ENCODE measurements around the gene TRABD2A.

Gene TRABD2A

GRCh38 chr2:84904717-84905174 is 23.9 kb upstream of the TRABD2A start:
- no peak for DNase-seq

- no peak for DNase-seq
These were observed 23.3 kb upstream of the TRABD2A start for GRCh38 chr2:84904151-84904550.

- DNase-seq: no peak
These were observed 21.6 kb upstream of the TRABD2A start for GRCh38 chr2:84902526-84902925.

GRCh38 chr2:84901593-84902120 is 20.8 kb upstream of the TRABD2A start:
- no peak for DNase-seq

- no peak for DNase-seq
These were observed 20.1 kb upstream of the TRABD2A start for GRCh38 chr2:84900971-84901370.

GRCh38 chr2:84899304-84900204 is 18.7 kb upstream of the TRABD2A start:
- DNase-seq: no peak

GRCh38 chr2:84897773-84898172 is 16.9 kb upstream of the TRABD2A start:
- no peak for DNase-seq

GRCh38 chr2:84896567-84896966 is 15.7 kb upstream of the TRABD2A start:
- DNase-seq: no peak

GRCh38 chr2:84894758-84895520 is 14.1 kb upstream of the TRABD2A start:
- DNase-seq: no peak

GRCh38 chr2:84894131-84894586 is 13.3 kb upstream of the TRABD2A start:
- no peak for DNase-seq

- DNase-seq: no peak
These were observed 10.6 kb upstream of the TRABD2A start for GRCh38 chr2:84891355-84892010.

- no peak for DNase-seq
These were observed 8.4 kb upstream of the TRABD2A start for GRCh38 chr2:84889332-84889731.

- no peak for DNase-seq
These were observed 7.8 kb upstream of the TRABD2A start for GRCh38 chr2:84888401-84889276.

GRCh38 chr2:84886791-84887190 is 5.9 kb upstream of the TRABD2A start:
- no peak for DNase-seq

GRCh38 chr2:84885111-84885510 is 4.2 kb upstream of the TRABD2A start:
- DNase-seq: no peak

- no peak for DNase-seq
These were observed 3.6 kb upstream of the TRABD2A start for GRCh38 chr2:84884449-84884848.

- no peak for DNase-seq
These were observed 2.1 kb upstream of the TRABD2A start for GRCh38 chr2:84882775-84883550.

- no peak for DNase-seq
These were observed 1.5 kb upstream of the TRABD2A start for GRCh38 chr2:84882414-84882738.

GRCh38 chr2:84881581-84882413 is 913 bp upstream of the TRABD2A start:
- DNase-seq: peak; percentile 41

- no peak for DNase-seq
These were observed 564 bp downstream of the TRABD2A start for GRCh38 chr2:84880395-84880644.
